Measurements from ENCODE around the gene MAPK1.
"Not testable (repeated sequence)": the region's sequence is repeated elsewhere in the genome, so short reads cannot be mapped to it uniquely, and the experiment has no call there.

The MAPK1 gene

GRCh38 chr22:21807544-21808529 lies 59.6 kb downstream of the MAPK1 start:
- Histone ChIP-seq H3K27me3 (ENCODE audit: low read depth, low read length) (no peaks in the 10 kb centered on the region), H3K4me1 (ENCODE audit: low read length) (no peaks in the 10 kb centered on the region), H3K4me3 (ENCODE audit: low read length) (no peak overlapping the region), H3K9ac (ENCODE audit: low read length) (no peak overlapping the region), H3K4me2 (ENCODE audit: low read length) (no peak overlapping the region), H3K27ac (ENCODE audit: low read length) (no peak overlapping the region), H3K9me3 (ENCODE audit: insufficient read depth, low read length) (no peaks in the 10 kb centered on the region), H3K36me3 (replicated peaks; ENCODE audit: low read depth, low read length) (peaks cover 44% of the 10 kb centered on the region), H4K20me1 (ENCODE audit: insufficient read depth, low read length) (peaks cover 60% of the 10 kb centered on the region), H2AFZ (ENCODE audit: low read depth, low read length) (no peak overlapping the region), H3K79me2 (ENCODE audit: low read length) (peaks cover 66% of the 10 kb centered on the region)
- no peak for TF ChIP-seq CTCF (IDR thresholded peaks at IDR 0.05; ENCODE audit: low read depth, low read length)
- no peak for TF ChIP-seq EZH2phosphoT487 (IDR thresholded peaks at IDR 0.05; ENCODE audit: low read depth)

- H3K4me3 ChIP-seq (ENCODE audit: low read length); H3K9ac ChIP-seq (ENCODE audit: low read length); H2AFZ ChIP-seq (ENCODE audit: low read depth, low read length); H3K27ac ChIP-seq (ENCODE audit: low read length); H3K4me1 ChIP-seq (ENCODE audit: low read length); H3K4me2 ChIP-seq (ENCODE audit: low read length); H3K9me3 ChIP-seq (ENCODE audit: insufficient read depth, low read length); H3K27me3 ChIP-seq (ENCODE audit: low read depth, low read length): not testable (repeated sequence)
- Histone ChIP-seq H3K79me2 (ENCODE audit: low read length) (peaks cover 43% of the 10 kb centered on the region), H3K36me3 (replicated peaks; ENCODE audit: low read depth, low read length) (peaks cover 63% of the 10 kb centered on the region), H4K20me1 (ENCODE audit: insufficient read depth, low read length) (peaks cover 42% of the 10 kb centered on the region)
Measured at GRCh38 chr22:21805325-21805724, 62.1 kb downstream of the MAPK1 start.

- no peak overlapping the region for H3K9ac ChIP-seq (ENCODE audit: low read length)
- peaks cover 29% of the 10 kb centered on the region for H4K20me1 ChIP-seq (ENCODE audit: insufficient read depth, low read length)
- H3K27me3 ChIP-seq (ENCODE audit: low read depth, low read length) = no peaks in the 10 kb centered on the region
- H3K36me3 ChIP-seq (replicated peaks; ENCODE audit: low read depth, low read length) = peaks cover 71% of the 10 kb centered on the region
- H2AFZ ChIP-seq (ENCODE audit: low read depth, low read length) = no peak overlapping the region
- no peak overlapping the region for H3K27ac ChIP-seq (ENCODE audit: low read length)
- H3K4me1 ChIP-seq (ENCODE audit: low read length) = no peaks in the 10 kb centered on the region
- no peak overlapping the region for H3K4me3 ChIP-seq (ENCODE audit: low read length)
- TF ChIP-seq EZH2phosphoT487 (IDR thresholded peaks at IDR 0.05; ENCODE audit: low read depth) (no peak), CTCF (IDR thresholded peaks at IDR 0.05; ENCODE audit: low read depth, low read length) (no peak)
- H3K4me2 ChIP-seq (ENCODE audit: low read length) = no peak overlapping the region
- H3K9me3 ChIP-seq (ENCODE audit: insufficient read depth, low read length) = no peaks in the 10 kb centered on the region
- peaks cover 28% of the 10 kb centered on the region for H3K79me2 ChIP-seq (ENCODE audit: low read length)
Measured at GRCh38 chr22:21803811-21804249, 63.6 kb downstream of the MAPK1 start.

- Histone ChIP-seq H2AFZ (ENCODE audit: low read depth, low read length) (no peak overlapping the region), H3K9ac (ENCODE audit: low read length) (no peak overlapping the region), H4K20me1 (ENCODE audit: insufficient read depth, low read length) (peaks cover 18% of the 10 kb centered on the region), H3K27ac (ENCODE audit: low read length) (no peak overlapping the region), H3K4me2 (ENCODE audit: low read length) (no peak overlapping the region), H3K36me3 (replicated peaks; ENCODE audit: low read depth, low read length) (peaks cover 77% of the 10 kb centered on the region), H3K9me3 (ENCODE audit: insufficient read depth, low read length) (no peaks in the 10 kb centered on the region), H3K79me2 (ENCODE audit: low read length) (peaks cover 16% of the 10 kb centered on the region), H3K27me3 (ENCODE audit: low read depth, low read length) (no peaks in the 10 kb centered on the region), H3K4me1 (ENCODE audit: low read length) (no peaks in the 10 kb centered on the region), H3K4me3 (ENCODE audit: low read length) (no peak overlapping the region)
- TF ChIP-seq CTCF (IDR thresholded peaks at IDR 0.05; ENCODE audit: low read depth, low read length) (no peak), EZH2phosphoT487 (IDR thresholded peaks at IDR 0.05; ENCODE audit: low read depth) (no peak)
Measured at GRCh38 chr22:21802673-21803072, 64.8 kb downstream of the MAPK1 start.
